Measurements from ENCODE around the gene CD83. TPM values are rescaled to one million over a fixed set of nuclear protein-coding genes. Genes with fewer than 3 reads are reported as not detected.

The CD83 gene
- total and polyA plus RNA-seq, 9 donors: 3.4 to 29.4 (median 22.2) TPM

- WGBS, 3 donors: 13 to 15% (median 15%) methylated on average over 7 of the region's 7 CpGs
- intact Hi-C loops (cut with DNase I): loop anchor here in 1 of 4 donors (10.0 kb wide), 1 partner anchor 1365 kb away; no protein-coding TSS in a partner anchor
- Histone ChIP-seq H3K9me3 (no peaks in the 10 kb centered on the region), H3K4me1 (ENCODE audit: insufficient read depth) (peaks cover 2% of the 10 kb centered on the region), H3K4me3 (no peak overlapping the region), H3K27ac (peak overlapping the region in 1 of 2 donors; percentile 20), H3K36me3 (no peaks in the 10 kb centered on the region), H3K27me3 (no peaks in the 10 kb centered on the region)
- TF ChIP-seq CTCF (IDR thresholded peaks at IDR 0.05) (peak; percentile 19 to 52 (median 31)), POLR2A (IDR thresholded peaks at IDR 0.05) (no peak), EP300 (IDR thresholded peaks at IDR 0.05) (no peak)
- peak; percentile 43 to 59 (median 55) for DNase-seq
Observed at GRCh38 chr6:14129575-14129974, 12.0 kb downstream of the CD83 start.

GRCh38 chr6:14130435-14131075, 13.0 kb downstream of the CD83 start:
- no peak for TF ChIP-seq POLR2A (IDR thresholded peaks at IDR 0.05)
- TF ChIP-seq EP300 (IDR thresholded peaks at IDR 0.05): no peak
- no peak for TF ChIP-seq CTCF (IDR thresholded peaks at IDR 0.05)
- WGBS, 3 donors: 95 to 97% (median 96%) methylated on average over 15 of the region's 15 CpGs
- H3K9me3 ChIP-seq: no peaks in the 10 kb centered on the region
- H3K36me3 ChIP-seq: no peaks in the 10 kb centered on the region
- peaks cover 2% of the 10 kb centered on the region for H3K4me1 ChIP-seq (ENCODE audit: insufficient read depth)
- intact Hi-C loops (cut with DNase I): no loop called here
- no peaks in the 10 kb centered on the region for H3K27me3 ChIP-seq
- H3K27ac ChIP-seq: no peak overlapping the region
- DNase-seq: no peak
- H3K4me3 ChIP-seq: no peak overlapping the region

- no peaks in the 10 kb centered on the region for H3K9me3 ChIP-seq
- intact Hi-C loops (cut with DNase I): no loop called here
- H3K27me3 ChIP-seq: no peaks in the 10 kb centered on the region
- DNase-seq: no peak
- TF ChIP-seq CTCF (IDR thresholded peaks at IDR 0.05) (no peak), POLR2A (IDR thresholded peaks at IDR 0.05) (no peak), EP300 (IDR thresholded peaks at IDR 0.05) (no peak)
- H3K4me3 ChIP-seq: no peak overlapping the region
- no peak overlapping the region for H3K27ac ChIP-seq
- H3K4me1 ChIP-seq (ENCODE audit: insufficient read depth): peaks cover 2% of the 10 kb centered on the region
- no peaks in the 10 kb centered on the region for H3K36me3 ChIP-seq
- 90 to 98% (median 97%) methylated on average over 7 of the region's 7 CpGs for WGBS, 3 donors
Observed at GRCh38 chr6:14131579-14131978, 14.0 kb downstream of the CD83 start.

- no peak for DNase-seq
- intact Hi-C loops (cut with DNase I): no loop called here
- TF ChIP-seq POLR2A (IDR thresholded peaks at IDR 0.05) (no peak), EP300 (IDR thresholded peaks at IDR 0.05) (no peak)
- Histone ChIP-seq H3K4me3 (no peak overlapping the region), H3K27me3 (no peaks in the 10 kb centered on the region), H3K27ac (no peak overlapping the region), H3K4me1 (ENCODE audit: insufficient read depth) (peaks cover 2% of the 10 kb centered on the region), H3K36me3 (no peaks in the 10 kb centered on the region), H3K9me3 (no peaks in the 10 kb centered on the region)
- WGBS, 3 donors: 90 to 93% (median 92%) methylated on average over 10 of the region's 10 CpGs
Observed at GRCh38 chr6:14132244-14132920, 14.8 kb downstream of the CD83 start.

GRCh38 chr6:14132921-14133275, 15.3 kb downstream of the CD83 start:
- TF ChIP-seq EP300 (IDR thresholded peaks at IDR 0.05) (no peak), CTCF (IDR thresholded peaks at IDR 0.05) (no peak), POLR2A (IDR thresholded peaks at IDR 0.05) (no peak)
- no peak for DNase-seq
- no peak overlapping the region for H3K4me3 ChIP-seq
- no peak overlapping the region for H3K27ac ChIP-seq
- no peaks in the 10 kb centered on the region for H3K36me3 ChIP-seq
- H3K9me3 ChIP-seq: no peaks in the 10 kb centered on the region
- no peaks in the 10 kb centered on the region for H3K27me3 ChIP-seq
- H3K4me1 ChIP-seq (ENCODE audit: insufficient read depth): peaks cover 2% of the 10 kb centered on the region
- WGBS, 3 donors: 98 to 100% (median 100%) methylated on average over 4 of the region's 4 CpGs
- intact Hi-C loops (cut with DNase I): no loop called here
